A549 (cell line): ENCODE data around the gene PTH.

Experiments used
- CBX8 ChIP-seq: fragments of 200-600 bp; sonication (generic); IDR thresholded peaks from 2 replicates; pipeline ENCODE4 v1.6.1; 2016
- CEBPB ChIP-seq, 2 experiments: fragments of >200 bp in 1 of 2; sonication (Bioruptor Twin) in 1 of 2; formaldehyde crosslinking in 1 of 2; IDR thresholded peaks; 2 replicates each; pipeline ENCODE4 v1.6.1; 2012 to 2016
- CTCF ChIP-seq: fragments of >200 bp; sonication (Bioruptor Twin); formaldehyde crosslinking; IDR thresholded peaks from 3 replicates; pipeline ENCODE4 v1.5.1; 2016
- EP300 ChIP-seq, 2 experiments: fragments of >200 bp; sonication (Bioruptor Twin); formaldehyde crosslinking; IDR thresholded peaks; 2 replicates in 1 of 2; 3 replicates in 1 of 2; pipeline ENCODE4 v1.6.1; 2016 to 2017
- PBX3 ChIP-seq: IDR thresholded peaks from 2 replicates; pipeline ENCODE4 v1.6.1; 2012
- POLR2A ChIP-seq: IDR thresholded peaks from 2 replicates; pipeline ENCODE4 v1.6.1; 2012; ENCODE audit warnings: mild to moderate bottlenecking, low read length
- RAD21 ChIP-seq, 2 experiments: fragments of >200 bp in 1 of 2; sonication (Bioruptor Twin) in 1 of 2; formaldehyde crosslinking in 1 of 2; IDR thresholded peaks in 1 of 2; conservative IDR thresholded peaks in 1 of 2; 2 replicates in 1 of 2; 3 replicates in 1 of 2; pipeline ENCODE4 v1.6.1; 2012 to 2018; ENCODE audit warnings: inconsistent platforms in 1 of 2
- SMC3 ChIP-seq: fragments of >200 bp; sonication (Bioruptor Twin); formaldehyde crosslinking; IDR thresholded peaks from 3 replicates; pipeline ENCODE4 v1.6.1; 2018; ENCODE audit warnings: inconsistent platforms

- TF ChIP-seq CTCF (no peak), EP300 (IDR thresholded peaks at IDR 0.05) (no peak), RAD21 (conservative IDR thresholded peaks at IDR 0.05 in 1 of 2, IDR thresholded peaks at IDR 0.05 in 1 of 2) (no peak), SMC3 (no peak), POLR2A (no peak), PBX3 (no peak), CEBPB (IDR thresholded peaks at IDR 0.05) (no peak), CBX8 (no peak)
These were observed 1.7 kb downstream of the PTH start for GRCh38 chr11:13494051-13494450.
